CD14-positive monocyte (primary cell): ENCODE data around the gene MACROD2. TPM values are rescaled to one million over a fixed set of nuclear protein-coding genes. Genes with fewer than 3 reads are reported as not detected.

ENCODE experiments used
- DNase-seq, 3 donors: peaks; one replicate each; pipeline ENCODE4 v3.0.0-alpha.2; 2011 to 2022
- H2AFZ ChIP-seq: 2 replicates; pipeline ENCODE4 v1.6.0; 2012; ENCODE audit warnings: mild to moderate bottlenecking, low read depth, low read length, inconsistent platforms; ENCODE audit not compliant: insufficient read depth, poor library complexity, severe bottlenecking
- H3K27ac ChIP-seq, 2 donors: 1 replicate in 1 of 2; 2 replicates in 1 of 2; pipeline ENCODE4 v1.5.1; 2012 to 2013; ENCODE audit warnings: low read length in 2 of 2, control low read depth in 1 of 2, inconsistent platforms in 1 of 2, low read depth in 1 of 2, mild to moderate bottlenecking in 1 of 2
- H3K27me3 ChIP-seq, 2 donors: one replicate each; pipeline versions ENCODE4 v1.6.0 to v1.6.1; 2011 to 2013; ENCODE audit warnings: low read length in 2 of 2; ENCODE audit not compliant: control insufficient read depth in 2 of 2, insufficient read depth in 2 of 2
- H3K36me3 ChIP-seq, 2 donors: replicated peaks in 1 of 2; 1 replicate in 1 of 2; 2 replicates in 1 of 2; pipeline versions ENCODE4 v1.5.1 to v1.6.1; 2012 to 2013; ENCODE audit warnings: low read length in 2 of 2, control low read depth in 1 of 2, inconsistent platforms in 1 of 2, mild to moderate bottlenecking in 1 of 2; ENCODE audit not compliant: insufficient read depth in 2 of 2, control insufficient read depth in 1 of 2
- H3K4me1 ChIP-seq, 2 donors: 1 replicate in 1 of 2; 2 replicates in 1 of 2; pipeline versions ENCODE4 v1.5.1 to v1.6.1; 2012 to 2013; ENCODE audit warnings: low read length in 2 of 2, control low read depth in 1 of 2, inconsistent platforms in 1 of 2, mild to moderate bottlenecking in 1 of 2, moderate library complexity in 1 of 2; ENCODE audit not compliant: insufficient read depth in 2 of 2, control insufficient read depth in 1 of 2
- H3K4me2 ChIP-seq: replicated peaks from 2 replicates; pipeline ENCODE3; 2012; ENCODE audit warnings: low read length, moderate library complexity, mild to moderate bottlenecking; ENCODE audit not compliant: poor library complexity, severe bottlenecking; ENCODE audit errors: extremely low read depth
- H3K4me3 ChIP-seq, 3 experiments: fragments of 200-600 bp in 1 of 3; sonication (generic) in 1 of 3; replicated peaks in 1 of 3; 1 replicate in 2 of 3; 2 replicates in 1 of 3; pipeline ENCODE4 v1.5.1; 2011 to 2013; ENCODE audit warnings: low read length in 3 of 3, mild to moderate bottlenecking in 3 of 3, control low read depth in 2 of 3, low read depth in 2 of 3, inconsistent platforms in 1 of 3, moderate library complexity in 1 of 3
- H3K79me2 ChIP-seq: 2 replicates; pipeline ENCODE4 v1.6.0; 2012; ENCODE audit warnings: mild to moderate bottlenecking, control low read depth, inconsistent platforms, low read length, moderate library complexity; ENCODE audit not compliant: insufficient read depth
- H3K9ac ChIP-seq: 2 replicates; pipeline ENCODE4 v1.6.0; 2017; ENCODE audit warnings: low read length, mild to moderate bottlenecking; ENCODE audit not compliant: insufficient read depth, poor library complexity, severe bottlenecking
- H3K9me3 ChIP-seq, 2 donors: replicated peaks in 1 of 2; 1 replicate in 1 of 2; 2 replicates in 1 of 2; pipeline versions ENCODE4 v1.5.1 to v1.6.1; 2012 to 2013; ENCODE audit warnings: low read length in 2 of 2, control low read depth in 1 of 2; ENCODE audit not compliant: control insufficient read depth in 1 of 2, insufficient read depth in 1 of 2
- H4K20me1 ChIP-seq: 2 replicates; pipeline ENCODE4 v1.6.0; 2012; ENCODE audit warnings: mild to moderate bottlenecking, low read length, control low read depth, moderate library complexity; ENCODE audit not compliant: insufficient read depth
- H3K27ac Mint-ChIP-seq, 7 donors: one replicate each; pipeline ENCODE4 v1.8.0; 2020; ENCODE audit warnings: mild to moderate bottlenecking in 7 of 7, mixed read lengths in 7 of 7, moderate library complexity in 6 of 7, inconsistent platforms in 2 of 7
- H3K27me3 Mint-ChIP-seq, 3 donors: one replicate each; pipeline ENCODE4 v1.8.0; 2021 to 2022; ENCODE audit warnings: low read depth in 3 of 3, mild to moderate bottlenecking in 3 of 3, mixed read lengths in 3 of 3, moderate library complexity in 3 of 3, inconsistent platforms in 1 of 3
- H3K36me3 Mint-ChIP-seq, 2 donors: one replicate each; pipeline ENCODE4 v1.8.0; 2020; ENCODE audit warnings: mixed read lengths in 2 of 2, inconsistent platforms in 1 of 2, mild to moderate bottlenecking in 1 of 2
- H3K4me1 Mint-ChIP-seq: one replicate; pipeline ENCODE4 v1.8.0; 2020; ENCODE audit warnings: mild to moderate bottlenecking, mixed read lengths
- H3K4me3 Mint-ChIP-seq, 2 donors: one replicate each; pipeline ENCODE4 v1.8.0; 2020; ENCODE audit warnings: mild to moderate bottlenecking in 2 of 2, mixed read lengths in 2 of 2, moderate library complexity in 1 of 2
- H3K9me3 Mint-ChIP-seq, 7 donors: one replicate each; pipeline ENCODE4 v1.8.0; 2020 to 2022; ENCODE audit warnings: mixed read lengths in 7 of 7, mild to moderate bottlenecking in 6 of 7, moderate library complexity in 6 of 7, inconsistent platforms in 2 of 7
- CTCF ChIP-seq: fragments of 200-600 bp; IDR thresholded peaks from one replicate; pipeline ENCODE4 v1.8.0; 2022; ENCODE audit warnings: antibody characterized with exemption, mild to moderate bottlenecking
- WGBS: methylation state at CpG from one replicate; pipeline ENCODE4 v1.1.5; 2013; ENCODE audit warnings: missing lambda C conversion rate; ENCODE audit not compliant: insufficient coverage; 5-methylcytosine and 5-hydroxymethylcytosine counted together
- intact Hi-C, 2 donors: fragments of 100-400 bp; cut with micrococcal nuclease; formaldehyde crosslinking; loops; one replicate each; pipeline versions ENCODE4 v1.15.0 to v1.15.1; 2023
- polyA plus RNA-seq, 3 donors: library from polyadenylated mRNA; depleted of rRNA in 1 of 3; unstranded in 2 of 3; stranded (reverse) in 1 of 3; fragments of 300-500 nt in 2 of 3; fragments of >200 nt in 1 of 3; fragmentation: Illumina TruSeq in 2 of 3; gene quantifications; 1 replicate in 2 of 3; 2 replicates in 1 of 3; pipeline ENCODE4 v1.2.3, GENCODE V29; 2012 to 2021

MACROD2 gene
- polyA plus RNA-seq, 3 donors = 0.23 TPM; not detected in 2

DNA sequence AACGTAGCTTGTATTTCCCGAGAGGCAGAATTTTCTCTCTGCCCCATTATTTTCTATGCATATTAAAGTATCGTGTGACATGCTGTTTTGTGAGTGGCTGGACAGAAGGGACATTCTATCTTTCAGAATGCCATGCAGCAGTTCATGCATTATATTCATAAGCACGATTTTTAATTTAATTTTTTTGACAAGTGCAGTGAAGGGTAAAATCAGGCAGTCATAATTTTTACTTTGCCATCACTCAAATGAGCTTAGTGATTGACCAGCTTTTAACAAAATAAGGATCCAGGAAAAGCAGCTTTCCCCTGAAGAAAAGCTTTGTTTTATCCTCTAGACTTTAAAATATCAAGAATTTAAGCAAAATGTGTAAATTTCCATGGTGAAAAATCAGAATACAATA lies 1904.7 kb downstream of the MACROD2 start:
- no peaks in the 10 kb centered on the region for H4K20me1 ChIP-seq
- no peaks in the 10 kb centered on the region for H3K36me3 ChIP-seq
- WGBS = no CpG with 5 or more reads among the region's 4 CpGs
- Mint-ChIP-seq H3K9me3 (peaks cover under 1 to 7% (median 3%) of the 10 kb centered on the region in 7 donors), H3K36me3 (no peaks in the 10 kb centered on the region), H3K27me3 (peaks cover 0 to 11% (median 2%) of the 10 kb centered on the region in 3 donors), H3K4me1 (no peaks in the 10 kb centered on the region), H3K4me3 (no peak overlapping the region), H3K27ac (no peak overlapping the region)
- no peaks in the 10 kb centered on the region for H3K79me2 ChIP-seq
- H2AFZ ChIP-seq = no peak overlapping the region
- no peaks in the 10 kb centered on the region for H3K27me3 ChIP-seq
- DNase-seq = no peak
- H3K4me2 ChIP-seq = no peak overlapping the region
- H3K9ac ChIP-seq = no peak overlapping the region
- no peak for TF ChIP-seq CTCF
- H3K9me3 ChIP-seq = no peaks in the 10 kb centered on the region
- H3K27ac ChIP-seq = no peak overlapping the region
- intact Hi-C loops = no loop called here
- H3K4me1 ChIP-seq = no peaks in the 10 kb centered on the region
- H3K4me3 ChIP-seq = no peak overlapping the region

DNA sequence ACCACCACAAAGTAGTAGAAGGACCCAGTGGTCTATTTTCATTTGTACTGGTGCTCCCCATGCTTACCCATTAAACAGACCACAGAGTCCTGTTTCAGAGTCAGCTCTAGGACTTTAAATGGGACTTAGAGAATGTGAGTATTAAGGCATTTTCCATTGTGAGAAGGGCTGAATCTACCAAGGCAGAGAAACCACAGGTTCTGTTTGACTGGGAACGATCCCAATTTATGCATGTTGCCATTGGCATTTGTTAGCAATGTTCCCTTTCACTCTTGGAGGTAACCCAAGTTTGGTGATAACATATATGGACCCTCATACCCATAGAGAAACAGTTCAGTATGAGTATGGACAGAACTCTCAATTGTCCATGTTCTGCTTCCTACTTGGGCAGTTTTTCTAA lies 1905.1 kb downstream of the MACROD2 start:
- intact Hi-C loops = no loop called here
- Histone ChIP-seq H3K9me3 (no peaks in the 10 kb centered on the region), H3K4me3 (no peak overlapping the region), H3K27me3 (no peaks in the 10 kb centered on the region), H3K36me3 (no peaks in the 10 kb centered on the region), H3K79me2 (no peaks in the 10 kb centered on the region), H3K9ac (no peak overlapping the region), H3K4me2 (no peak overlapping the region), H2AFZ (no peak overlapping the region), H3K27ac (no peak overlapping the region), H3K4me1 (no peaks in the 10 kb centered on the region), H4K20me1 (no peaks in the 10 kb centered on the region)
- Mint-ChIP-seq H3K27me3 (peaks cover 0 to 9% (median 0%) of the 10 kb centered on the region in 3 donors), H3K4me1 (no peaks in the 10 kb centered on the region), H3K36me3 (no peaks in the 10 kb centered on the region), H3K9me3 (peaks cover 0 to 7% (median 3%) of the 10 kb centered on the region in 7 donors), H3K27ac (no peak overlapping the region), H3K4me3 (no peak overlapping the region)
- no peak for TF ChIP-seq CTCF
- DNase-seq = no peak
- whole genome bisulfite sequencing = 100% methylated on average over 1 of the region's 1 CpG
